ENCODE measurements around the gene NT5E. TPM values are rescaled to one million over a fixed set of nuclear protein-coding genes. Genes with fewer than 3 reads are reported as not detected.

Gene NT5E
- total RNA-seq, 1 donor from 2014 or later = 47.1 TPM

- no peak for DNase-seq (ENCODE audit: low spot score)
- H3K36me3 Mint-ChIP-seq (ENCODE audit: low read depth, unreplicated experiment) = peaks cover 29% of the 10 kb centered on the region
- H3K9me3 Mint-ChIP-seq (ENCODE audit: unreplicated experiment) = peaks cover 8% of the 10 kb centered on the region
- H3K27me3 Mint-ChIP-seq (ENCODE audit: unreplicated experiment) = peaks cover 6% of the 10 kb centered on the region
- H3K4me1 Mint-ChIP-seq (ENCODE audit: unreplicated experiment) = no peaks in the 10 kb centered on the region
- H3K4me3 Mint-ChIP-seq (ENCODE audit: unreplicated experiment) = no peak overlapping the region
- H3K27ac Mint-ChIP-seq (ENCODE audit: unreplicated experiment) = no peak overlapping the region
- TF ChIP-seq CTCF (IDR thresholded peaks at IDR 0.05; ENCODE audit: unreplicated experiment) = no peak
Observed at GRCh38 chr6:85494547-85495536, 45.0 kb downstream of the NT5E start.

GRCh38 chr6:85496009-85496579, 46.2 kb downstream of the NT5E start:
- peaks cover 36% of the 10 kb centered on the region for H3K36me3 Mint-ChIP-seq (ENCODE audit: low read depth, unreplicated experiment)
- H3K4me3 Mint-ChIP-seq (ENCODE audit: unreplicated experiment) = peak overlapping the region; percentile 62
- no peaks in the 10 kb centered on the region for H3K4me1 Mint-ChIP-seq (ENCODE audit: unreplicated experiment)
- TF ChIP-seq CTCF (IDR thresholded peaks at IDR 0.05; ENCODE audit: unreplicated experiment) = no peak
- peaks cover 6% of the 10 kb centered on the region for H3K27me3 Mint-ChIP-seq (ENCODE audit: unreplicated experiment)
- peaks cover 8% of the 10 kb centered on the region for H3K9me3 Mint-ChIP-seq (ENCODE audit: unreplicated experiment)
- H3K27ac Mint-ChIP-seq (ENCODE audit: unreplicated experiment) = no peak overlapping the region
- no peak for DNase-seq (ENCODE audit: low spot score)

- peaks cover 6% of the 10 kb centered on the region for H3K27me3 Mint-ChIP-seq (ENCODE audit: unreplicated experiment)
- peak overlapping the region; percentile 12 for H3K4me3 Mint-ChIP-seq (ENCODE audit: unreplicated experiment)
- no peak for TF ChIP-seq CTCF (IDR thresholded peaks at IDR 0.05; ENCODE audit: unreplicated experiment)
- peaks cover 8% of the 10 kb centered on the region for H3K9me3 Mint-ChIP-seq (ENCODE audit: unreplicated experiment)
- no peak overlapping the region for H3K27ac Mint-ChIP-seq (ENCODE audit: unreplicated experiment)
- no peaks in the 10 kb centered on the region for H3K4me1 Mint-ChIP-seq (ENCODE audit: unreplicated experiment)
- peaks cover 36% of the 10 kb centered on the region for H3K36me3 Mint-ChIP-seq (ENCODE audit: low read depth, unreplicated experiment)
- no peak for DNase-seq (ENCODE audit: low spot score)
Observed at GRCh38 chr6:85496856-85497255, 47.0 kb downstream of the NT5E start.

GRCh38 chr6:85498596-85499258, 48.8 kb downstream of the NT5E start:
- H3K4me1 Mint-ChIP-seq (ENCODE audit: unreplicated experiment) = no peaks in the 10 kb centered on the region
- DNase-seq (ENCODE audit: low spot score) = no peak
- no peak for TF ChIP-seq CTCF (IDR thresholded peaks at IDR 0.05; ENCODE audit: unreplicated experiment)

More at GRCh38 chr6:85498596-85499258, 48.8 kb downstream of the NT5E start:
- Mint-ChIP-seq H3K9me3 (ENCODE audit: unreplicated experiment) (peaks cover 8% of the 10 kb centered on the region), H3K36me3 (ENCODE audit: low read depth, unreplicated experiment) (peaks cover 36% of the 10 kb centered on the region), H3K27me3 (ENCODE audit: unreplicated experiment) (peaks cover 6% of the 10 kb centered on the region), H3K27ac (ENCODE audit: unreplicated experiment) (no peak overlapping the region), H3K4me3 (ENCODE audit: unreplicated experiment) (no peak overlapping the region)
